GM21360 (cell line): ENCODE results near the gene HYAL3.
A peak's percentile ranks its signal among the peaks of the same experiment; 100 is the strongest.

Experiments
- ATAC-seq: cut with Tn5 transposase; IDR thresholded peaks from one replicate; pipeline ENCODE4 v1.9.1; 2021; ENCODE audit warnings: mild to moderate bottlenecking, moderate library complexity; ENCODE audit not compliant: unreplicated experiment

The HYAL3 gene

DNA sequence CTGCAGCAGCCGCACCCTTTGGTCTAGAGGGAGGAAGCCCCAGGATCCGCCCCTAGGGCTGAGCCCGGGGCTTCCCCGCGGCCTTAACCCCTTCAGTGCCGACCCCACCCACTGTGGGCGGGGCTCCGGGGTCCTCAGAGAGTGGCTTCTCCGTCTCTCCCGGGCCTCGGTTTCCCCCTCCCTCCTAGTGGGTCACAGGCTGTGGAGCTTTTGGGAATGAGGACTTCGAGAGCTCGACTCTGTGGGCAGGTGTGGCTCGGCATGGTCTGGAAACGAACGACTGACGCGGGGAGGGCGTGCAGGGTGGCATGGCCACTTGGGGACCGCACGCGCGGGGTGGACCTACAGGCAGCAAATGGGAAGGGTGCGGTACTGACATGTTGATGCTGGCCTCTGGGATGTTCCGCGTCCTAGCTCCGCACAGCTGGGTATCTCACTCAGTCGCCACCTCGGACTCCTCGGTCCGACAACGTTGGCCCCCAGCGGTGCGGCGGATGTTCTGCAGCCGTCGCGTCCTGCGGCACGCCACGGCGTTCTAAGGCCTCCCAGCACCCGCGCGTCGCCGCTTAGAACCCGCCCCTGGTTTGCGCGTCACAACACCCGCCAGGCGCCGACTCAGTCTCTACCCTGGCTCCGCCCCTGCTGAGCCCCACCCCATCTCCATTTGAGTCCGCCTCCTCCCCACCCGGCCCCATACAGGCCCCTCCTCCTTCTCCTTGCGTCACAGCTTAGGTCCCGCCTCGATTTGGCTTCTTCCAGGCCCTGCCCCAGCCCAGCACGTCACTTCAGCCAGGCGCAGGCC lies at the start of gene HYAL3, which contains the start of gene NAA80:
HYAL3 (minus strand) TSS at position 570 of the 802 bp plus-strand sequence. CDS start 3,803 bp downstream, outside the sequence.
NAA80 (minus strand) TSS at position 570 of the 802 bp plus-strand sequence. CDS start 1,942 bp downstream, outside the sequence.
- ATAC-seq: peak; percentile 75

- no peak for ATAC-seq
Measured at GRCh38 chr3:50347187-50347813, 48.1 kb upstream of the HYAL3 start.

GRCh38 chr3:50345586-50346234 lies 46.5 kb upstream of the HYAL3 start, which contains the start of gene ZMYND10:
Gene ZMYND10, minus strand, starts transcription at chr3:50345732. Its CDS starts 153 bp downstream, at chr3:50345579.
- no peak for ATAC-seq

GRCh38 chr3:50345008-50345407 lies 45.8 kb upstream of the HYAL3 start:
- no peak for ATAC-seq

DNA sequence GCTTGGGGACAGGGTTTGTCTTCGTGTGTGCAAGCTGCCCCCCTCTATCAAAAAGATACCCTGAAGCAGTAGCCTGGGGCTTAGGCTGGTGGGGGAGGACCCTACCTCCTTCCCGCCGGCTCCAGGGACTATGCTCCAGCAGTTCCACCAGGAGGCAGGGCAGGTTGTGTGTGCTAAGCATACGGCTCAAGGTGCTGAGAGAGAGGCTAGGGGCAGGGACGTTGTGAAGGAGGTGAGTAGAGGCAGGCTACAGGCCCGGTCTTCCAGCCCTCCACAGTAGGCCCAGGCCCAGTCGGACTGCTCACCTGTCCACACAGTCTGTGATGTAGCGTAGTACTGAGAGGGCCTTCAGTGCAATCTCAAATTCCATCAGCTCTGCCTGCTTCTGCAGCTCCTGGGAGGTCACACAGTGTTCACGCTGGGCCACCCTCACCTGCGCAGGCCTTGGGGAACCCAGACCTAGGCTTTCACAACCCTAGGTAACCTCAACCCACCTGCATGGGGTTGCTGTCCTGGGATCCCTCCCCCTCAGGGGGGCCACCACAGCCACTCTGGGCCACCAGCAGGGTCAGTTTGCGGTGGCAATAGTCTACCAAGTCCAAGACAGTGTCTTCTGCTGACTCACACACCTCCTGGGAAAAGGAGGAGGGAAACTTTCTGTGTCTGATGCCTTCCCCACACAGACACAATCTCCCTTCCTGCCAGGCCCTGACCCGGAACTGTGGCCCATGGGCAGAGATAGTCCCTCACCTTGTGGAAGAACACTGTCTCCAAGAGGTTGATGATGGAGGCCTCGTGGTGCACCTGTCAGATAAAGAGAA lies 43.8 kb upstream of the HYAL3 start:
- ATAC-seq: no peak

DNA sequence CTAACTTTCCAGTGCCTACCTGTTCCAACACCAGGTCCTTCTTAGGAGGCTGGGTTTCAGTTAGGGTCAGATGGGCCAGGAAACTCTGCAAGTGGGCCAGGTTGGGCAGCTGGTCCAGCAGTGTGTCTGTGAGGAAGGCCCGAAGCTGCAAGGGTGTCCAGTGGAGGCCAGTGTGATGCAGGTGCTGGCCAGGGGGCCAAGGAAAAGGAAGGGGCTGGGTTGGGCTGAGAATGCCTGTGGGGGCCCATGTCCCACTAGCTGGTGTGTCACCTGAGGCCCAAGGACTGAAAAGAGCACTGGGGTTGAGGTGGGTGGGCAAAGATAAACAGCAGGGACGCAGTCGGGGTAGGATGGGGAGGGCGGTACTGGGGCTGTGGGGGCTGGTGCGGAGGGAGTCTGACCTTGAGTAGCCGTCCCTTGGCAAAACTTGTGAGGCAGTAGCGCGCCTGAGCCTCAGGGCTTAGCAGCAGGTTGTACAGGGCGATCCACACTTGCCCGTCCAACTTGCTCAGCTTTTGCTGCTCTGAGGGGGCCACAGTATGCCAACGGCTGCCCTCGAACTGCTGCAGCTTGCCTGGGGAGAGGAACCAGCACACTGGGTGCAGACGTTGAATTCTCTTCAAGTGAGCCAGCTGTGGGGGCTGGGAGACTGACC lies 42.9 kb upstream of the HYAL3 start:
- no peak for ATAC-seq

- ATAC-seq: no peak
Measured at GRCh38 chr3:50341537-50341936, 42.3 kb upstream of the HYAL3 start.

DNA sequence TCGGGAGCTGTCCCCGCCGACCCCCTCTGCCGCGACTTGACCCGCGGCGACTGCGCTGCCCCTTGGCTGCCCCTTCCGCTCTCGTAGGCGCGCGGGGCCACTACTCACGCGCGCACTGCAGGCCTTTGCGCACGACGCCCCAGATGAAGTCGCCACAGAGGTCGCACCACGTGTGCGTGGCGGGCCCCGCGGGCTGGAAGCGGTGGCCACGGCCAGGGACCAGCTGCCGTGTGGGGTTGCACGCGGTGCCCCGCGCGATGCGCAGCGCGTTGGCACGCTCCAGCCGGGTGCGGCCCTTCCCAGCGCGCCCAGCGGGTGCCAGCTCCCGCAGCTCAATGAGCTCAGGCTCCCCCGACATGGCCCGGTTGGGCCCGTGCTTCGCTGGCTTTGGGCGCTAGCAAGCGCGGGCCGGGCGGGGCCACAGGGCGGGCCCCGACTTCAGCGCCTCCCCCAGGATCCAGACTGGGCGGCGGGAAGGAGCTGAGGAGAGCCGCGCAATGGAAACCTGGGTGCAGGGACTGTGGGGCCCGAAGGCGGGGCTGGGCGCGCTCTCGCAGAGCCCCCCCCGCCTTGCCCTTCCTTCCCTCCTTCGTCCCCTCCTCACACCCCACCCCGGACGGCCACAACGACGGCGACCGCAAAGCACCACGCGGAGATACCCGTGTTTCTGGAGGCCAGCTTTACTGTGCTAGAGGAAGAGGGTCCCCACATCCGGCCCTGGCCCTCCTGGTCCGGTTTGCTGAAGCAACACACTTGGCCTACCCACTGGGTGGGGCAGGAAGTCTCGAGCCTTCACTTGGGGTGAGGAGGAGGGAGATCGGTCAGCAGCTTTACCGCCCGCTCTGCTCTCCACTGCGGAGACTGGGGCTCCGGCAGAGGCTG lies 41.5 kb upstream of the HYAL3 start, which contains the start of gene RASSF1:
RASSF1 (minus strand) TSS at position 389 of the 882 bp plus-strand sequence; CDS start at position 358, 31 bp downstream.
- ATAC-seq: no peak

DNA sequence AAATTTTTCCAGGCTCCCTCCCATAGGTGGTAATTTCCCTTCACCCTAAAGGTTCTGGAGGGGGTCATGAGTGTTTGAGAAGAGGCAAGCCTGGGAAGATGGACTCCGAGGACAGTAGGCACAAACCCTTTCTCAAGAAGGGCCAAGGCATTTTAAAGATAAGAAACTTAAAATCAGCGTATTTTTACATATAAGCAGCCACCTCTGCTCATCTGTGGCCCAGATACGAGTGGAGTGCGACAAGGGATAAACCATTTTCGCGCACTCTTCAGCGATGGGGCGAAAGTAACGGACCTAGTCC lies 40.9 kb upstream of the HYAL3 start:
- no peak for ATAC-seq

GRCh38 chr3:50339485-50340146 lies 40.4 kb upstream of the HYAL3 start:
- ATAC-seq: no peak

- no peak for ATAC-seq
Measured at GRCh38 chr3:50338965-50339364, 39.8 kb upstream of the HYAL3 start.

DNA sequence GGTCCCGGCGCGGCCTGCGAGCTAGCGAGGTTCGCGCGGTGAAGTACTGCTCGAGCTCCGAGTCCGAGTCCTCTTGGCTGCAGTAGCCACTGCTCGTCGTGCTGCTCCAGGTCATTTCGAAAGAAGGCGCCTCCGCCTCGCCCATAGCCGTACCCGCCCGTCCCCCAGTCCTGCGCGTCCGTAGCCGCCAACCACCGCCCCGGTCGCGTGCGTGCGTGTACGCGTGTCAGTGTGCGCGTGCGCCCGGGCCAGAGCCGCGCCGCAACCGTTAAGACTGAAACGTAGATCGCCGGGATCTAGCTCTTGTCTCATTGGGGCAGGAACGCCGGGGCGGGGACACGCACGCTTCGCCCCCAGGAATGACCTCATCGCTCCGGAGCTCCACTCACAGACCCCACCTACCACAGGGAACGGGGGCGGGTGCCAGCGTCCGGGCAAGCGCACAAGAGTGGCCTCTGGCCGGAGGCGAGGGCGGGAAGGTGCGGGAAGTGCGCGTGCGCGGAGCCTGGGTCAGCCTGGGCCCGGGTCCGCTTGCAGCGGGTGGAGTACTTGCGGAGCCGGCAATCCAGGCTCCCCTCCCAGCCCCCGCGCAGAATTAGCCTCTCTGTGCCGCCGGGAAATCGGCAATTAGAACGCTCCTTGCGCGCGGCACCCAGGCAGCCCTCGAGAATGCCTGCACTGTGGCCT lies 38.1 kb upstream of the HYAL3 start:
- peak; percentile 70 for ATAC-seq

- ATAC-seq: peak; percentile 32
Measured at GRCh38 chr3:50336452-50337174, 37.4 kb upstream of the HYAL3 start.

DNA sequence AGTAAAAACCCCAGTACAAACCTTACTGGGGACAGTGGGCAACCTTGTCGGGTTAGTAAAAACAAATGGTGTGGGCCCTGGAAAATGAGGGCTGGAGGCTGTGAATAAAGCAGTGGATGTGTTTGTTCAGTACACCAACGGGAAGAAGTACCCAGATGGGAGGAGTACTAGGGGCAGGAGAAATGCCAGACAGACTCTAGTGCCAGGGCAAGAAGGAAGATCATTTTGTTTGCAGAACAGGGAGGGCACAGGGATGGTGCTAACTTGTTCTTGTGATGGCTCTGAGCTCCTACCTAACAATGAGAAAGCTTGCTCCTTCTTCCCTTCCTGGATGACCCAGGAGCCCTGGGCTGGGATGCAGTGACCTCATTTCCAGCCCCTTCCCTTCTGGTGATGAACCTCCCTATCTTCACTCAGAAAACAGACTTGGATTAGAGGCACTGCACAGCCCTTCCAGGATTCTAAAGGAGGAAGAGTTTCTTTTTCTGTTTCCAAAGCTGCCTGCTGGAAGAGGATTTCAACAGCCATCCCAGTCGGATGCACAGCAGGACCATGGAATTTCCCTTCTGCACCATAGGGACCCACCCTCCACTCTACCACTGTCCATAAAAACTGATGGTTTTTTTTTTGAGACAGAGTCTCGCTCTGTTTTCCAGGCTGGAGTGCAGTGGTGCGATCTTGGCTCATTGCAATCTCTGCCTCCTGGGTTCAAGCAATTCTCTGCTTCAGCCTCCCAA lies 35.3 kb upstream of the HYAL3 start:
- no peak for ATAC-seq

- ATAC-seq: no peak
Measured at GRCh38 chr3:50333744-50334328, 34.6 kb upstream of the HYAL3 start.

DNA sequence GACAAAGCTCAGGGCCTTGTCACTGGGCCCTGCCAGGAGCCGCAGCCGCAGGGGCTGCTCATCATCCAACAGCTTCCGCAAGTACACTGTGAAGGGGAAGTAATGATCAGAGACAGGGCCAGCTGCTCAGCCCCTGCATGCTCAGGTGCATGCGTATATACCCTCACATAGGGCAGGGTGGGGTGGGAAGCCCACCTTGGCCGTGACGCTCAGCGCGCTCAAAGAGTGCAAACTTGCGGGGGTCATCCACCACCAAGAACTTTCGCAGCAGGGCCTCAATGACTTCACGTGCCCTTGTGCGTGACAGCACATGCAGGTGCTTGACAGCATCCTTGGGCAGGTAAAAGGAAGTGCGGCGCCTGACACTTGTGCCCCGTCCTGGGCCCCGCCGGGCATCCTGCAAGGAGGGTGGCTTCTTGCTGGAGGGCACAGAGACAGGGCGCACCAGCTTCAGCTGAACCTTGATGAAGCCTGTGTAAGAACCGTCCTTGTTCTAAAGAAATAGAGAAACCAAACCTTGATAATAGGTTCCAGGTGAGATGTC lies 32.2 kb upstream of the HYAL3 start:
- ATAC-seq: no peak
